ENCODE results near the gene GAS2L3.
"Not testable (repeated sequence)": the region's sequence is repeated elsewhere in the genome, so short reads cannot be mapped to it uniquely, and the experiment has no call there.

Gene GAS2L3

GRCh38 chr12:100573292-100574186 lies at the start of gene GAS2L3:
Gene GAS2L3, plus strand, starts transcription at chr12:100573684. Its CDS starts 21,221 bp downstream, at chr12:100594905.
- peak; percentile 92 for DNase-seq

GRCh38 chr12:100528034-100528433 lies 45.5 kb upstream of the GAS2L3 start:
- DNase-seq: no peak

GRCh38 chr12:100528471-100529127 lies 44.9 kb upstream of the GAS2L3 start:
- DNase-seq: no peak

GRCh38 chr12:100529756-100530350 lies 43.6 kb upstream of the GAS2L3 start:
- no peak for DNase-seq

GRCh38 chr12:100533376-100533775 lies 40.1 kb upstream of the GAS2L3 start:
- no peak for DNase-seq

GRCh38 chr12:100534625-100535227 lies 38.8 kb upstream of the GAS2L3 start:
- DNase-seq: no peak

- peak; percentile 45 for DNase-seq
Observed at GRCh38 chr12:100539202-100539601, 34.3 kb upstream of the GAS2L3 start.

GRCh38 chr12:100544165-100544564 lies 29.3 kb upstream of the GAS2L3 start:
- DNase-seq: no peak

- DNase-seq: no peak
Observed at GRCh38 chr12:100545092-100545491, 28.4 kb upstream of the GAS2L3 start.

- no peak for DNase-seq
Observed at GRCh38 chr12:100553936-100554335, 19.5 kb upstream of the GAS2L3 start.

- no peak for DNase-seq
Observed at GRCh38 chr12:100554608-100555077, 18.8 kb upstream of the GAS2L3 start.

GRCh38 chr12:100555722-100556121 lies 17.8 kb upstream of the GAS2L3 start:
- DNase-seq: no peak

- DNase-seq: no peak
Observed at GRCh38 chr12:100557357-100557756, 16.1 kb upstream of the GAS2L3 start.

GRCh38 chr12:100559261-100559660 lies 14.2 kb upstream of the GAS2L3 start:
- DNase-seq: not testable (repeated sequence)

GRCh38 chr12:100564090-100564489 lies 9.4 kb upstream of the GAS2L3 start:
- DNase-seq: no peak

GRCh38 chr12:100564905-100565467 lies 8.5 kb upstream of the GAS2L3 start:
- no peak for DNase-seq

GRCh38 chr12:100565987-100566545 lies 7.4 kb upstream of the GAS2L3 start:
- no peak for DNase-seq

GRCh38 chr12:100566887-100567637 lies 6.4 kb upstream of the GAS2L3 start:
- no peak for DNase-seq

- no peak for DNase-seq
Observed at GRCh38 chr12:100567945-100568344, 5.5 kb upstream of the GAS2L3 start.

- DNase-seq: no peak
Observed at GRCh38 chr12:100572184-100572583, 1.3 kb upstream of the GAS2L3 start.

- DNase-seq: peak; percentile 58
Observed at GRCh38 chr12:100574187-100575074, 947 bp downstream of the GAS2L3 start.

Measured in left hindlimb (tissue), 1 donor.